HUES6 (cell line): ENCODE data around the gene DCUN1D3.
"Not testable (repeated sequence)": the region's sequence is repeated elsewhere in the genome, so short reads cannot be mapped to it uniquely, and the experiment has no call there.

ENCODE experiments used
- H3K27ac ChIP-seq: 2 replicates; pipeline ENCODE4 v1.7.0; 2013; ENCODE audit warnings: low read depth, mild to moderate bottlenecking, low read length, inconsistent platforms
- H3K27me3 ChIP-seq: 2 replicates; pipeline ENCODE4 v1.6.1; 2013; ENCODE audit warnings: low read length; ENCODE audit not compliant: control insufficient read depth, insufficient read depth
- H3K36me3 ChIP-seq: 2 replicates; pipeline ENCODE4 v1.6.1; 2013; ENCODE audit warnings: low read length; ENCODE audit not compliant: control insufficient read depth, insufficient read depth
- H3K4me1 ChIP-seq: 2 replicates; pipeline ENCODE4 v1.6.1; 2013; ENCODE audit warnings: low read length; ENCODE audit not compliant: control insufficient read depth, insufficient read depth
- H3K4me3 ChIP-seq: 2 replicates; pipeline ENCODE4 v1.5.1; 2013; ENCODE audit warnings: low read depth, low read length
- H3K9ac ChIP-seq: one replicate; pipeline ENCODE4 v1.6.1; 2013; ENCODE audit warnings: mild to moderate bottlenecking, low read length
- H3K9me3 ChIP-seq: 2 replicates; pipeline ENCODE4 v1.6.1; 2013; ENCODE audit warnings: low read depth, low read length; ENCODE audit not compliant: control insufficient read depth, insufficient read depth

The DCUN1D3 gene

GRCh38 chr16:20938426-20938825 lies 38.3 kb upstream of the DCUN1D3 start:
- Histone ChIP-seq H3K27ac (no peak overlapping the region), H3K36me3 (no peaks in the 10 kb centered on the region), H3K27me3 (no peaks in the 10 kb centered on the region), H3K4me1 (peaks cover 4% of the 10 kb centered on the region; the same call in 1 of the 2 replicates), H3K9me3 (no peaks in the 10 kb centered on the region), H3K4me3 (no peak overlapping the region), H3K9ac (no peak overlapping the region)

- no peaks in the 10 kb centered on the region for H3K36me3 ChIP-seq
- H3K4me3 ChIP-seq: no peak overlapping the region
- H3K27ac ChIP-seq: no peak overlapping the region
- no peaks in the 10 kb centered on the region for H3K27me3 ChIP-seq
- peaks cover 4% of the 10 kb centered on the region; the same call in 1 of the 2 replicates for H3K4me1 ChIP-seq
- no peak overlapping the region for H3K9ac ChIP-seq
- no peaks in the 10 kb centered on the region for H3K9me3 ChIP-seq
These were observed 37.6 kb upstream of the DCUN1D3 start for GRCh38 chr16:20937736-20938135.

GRCh38 chr16:20933589-20933988 lies 33.4 kb upstream of the DCUN1D3 start:
- Histone ChIP-seq H3K9me3 (no peaks in the 10 kb centered on the region), H3K27ac (no peak overlapping the region), H3K27me3 (no peaks in the 10 kb centered on the region), H3K4me3 (no peak overlapping the region), H3K4me1 (no peaks in the 10 kb centered on the region), H3K9ac (no peak overlapping the region), H3K36me3 (no peaks in the 10 kb centered on the region)

- no peaks in the 10 kb centered on the region for H3K36me3 ChIP-seq
- no peaks in the 10 kb centered on the region for H3K9me3 ChIP-seq
- H3K4me1 ChIP-seq: no peaks in the 10 kb centered on the region
- H3K27ac ChIP-seq: no peak overlapping the region
- H3K9ac ChIP-seq: no peak overlapping the region
- no peak overlapping the region for H3K4me3 ChIP-seq
- no peaks in the 10 kb centered on the region for H3K27me3 ChIP-seq
These were observed 31.0 kb upstream of the DCUN1D3 start for GRCh38 chr16:20931066-20931600.

GRCh38 chr16:20930365-20930690 lies 30.2 kb upstream of the DCUN1D3 start:
- H3K27ac ChIP-seq: no peak overlapping the region
- no peaks in the 10 kb centered on the region for H3K9me3 ChIP-seq
- H3K4me3 ChIP-seq: no peak overlapping the region
- H3K9ac ChIP-seq: no peak overlapping the region
- H3K36me3 ChIP-seq: no peaks in the 10 kb centered on the region; the same call in 1 of the 2 replicates
- no peaks in the 10 kb centered on the region for H3K27me3 ChIP-seq
- no peaks in the 10 kb centered on the region for H3K4me1 ChIP-seq

- H3K27ac ChIP-seq, H3K4me1 ChIP-seq, H3K27me3 ChIP-seq, H3K9ac ChIP-seq, H3K36me3 ChIP-seq, H3K4me3 ChIP-seq, H3K9me3 ChIP-seq: not testable (repeated sequence)
These were observed 29.7 kb upstream of the DCUN1D3 start for GRCh38 chr16:20929676-20930364.

- Histone ChIP-seq H3K9ac (no peak overlapping the region), H3K4me1 (no peaks in the 10 kb centered on the region), H3K27ac (no peak overlapping the region), H3K4me3 (no peak overlapping the region), H3K9me3 (no peaks in the 10 kb centered on the region), H3K36me3 (peaks cover 3% of the 10 kb centered on the region; the same call in 1 of the 2 replicates), H3K27me3 (no peaks in the 10 kb centered on the region)
These were observed 28.7 kb upstream of the DCUN1D3 start for GRCh38 chr16:20928774-20929411.

- Histone ChIP-seq H3K27me3 (no peaks in the 10 kb centered on the region), H3K36me3 (peaks cover 3% of the 10 kb centered on the region; the same call in 1 of the 2 replicates), H3K4me1 (no peaks in the 10 kb centered on the region), H3K9me3 (no peaks in the 10 kb centered on the region), H3K27ac (no peak overlapping the region), H3K4me3 (no peak overlapping the region), H3K9ac (no peak overlapping the region)
These were observed 25.6 kb upstream of the DCUN1D3 start for GRCh38 chr16:20925751-20926150.

GRCh38 chr16:20923876-20924275 lies 23.7 kb upstream of the DCUN1D3 start:
- H3K27me3 ChIP-seq: no peaks in the 10 kb centered on the region
- no peak overlapping the region for H3K27ac ChIP-seq
- no peak overlapping the region for H3K4me3 ChIP-seq
- H3K4me1 ChIP-seq: peaks cover 3% of the 10 kb centered on the region; the same call in 1 of the 2 replicates
- peaks cover 6% of the 10 kb centered on the region; the same call in 1 of the 2 replicates for H3K36me3 ChIP-seq
- no peak overlapping the region for H3K9ac ChIP-seq
- H3K9me3 ChIP-seq: no peaks in the 10 kb centered on the region

- no peaks in the 10 kb centered on the region for H3K9me3 ChIP-seq
- H3K27me3 ChIP-seq: no peaks in the 10 kb centered on the region
- no peak overlapping the region for H3K4me3 ChIP-seq
- no peak overlapping the region for H3K9ac ChIP-seq
- H3K36me3 ChIP-seq: peaks cover 11% of the 10 kb centered on the region; the same call in 1 of the 2 replicates
- no peak overlapping the region for H3K27ac ChIP-seq
- H3K4me1 ChIP-seq: peaks cover 7% of the 10 kb centered on the region
These were observed 20.6 kb upstream of the DCUN1D3 start for GRCh38 chr16:20920799-20921198.

- Histone ChIP-seq H3K9ac (no peak overlapping the region), H3K9me3 (no peaks in the 10 kb centered on the region), H3K4me3 (no peak overlapping the region), H3K27ac (no peak overlapping the region), H3K36me3 (0 out of 2 replicates have a peak, but pooled peaks cover 11% of the 10 kb centered on the region), H3K4me1 (peaks cover 9% of the 10 kb centered on the region), H3K27me3 (no peaks in the 10 kb centered on the region)
These were observed 19.9 kb upstream of the DCUN1D3 start for GRCh38 chr16:20920091-20920490.
